HepG2 (cell line): ENCODE results near the gene PRR19. TPM values are rescaled to one million over a fixed set of nuclear protein-coding genes. Genes with fewer than 3 reads are reported as not detected.

Experiments
- AKAP8 ChIP-seq: sonication (generic); formaldehyde crosslinking; IDR thresholded peaks from 2 replicates; pipeline ENCODE4 v1.5.1; 2020; ENCODE audit warnings: mild to moderate bottlenecking, missing genetic modification reagents
- CENPX ChIP-seq: sonication (generic); formaldehyde crosslinking; IDR thresholded peaks from 2 replicates; pipeline ENCODE4 v1.9.0; 2021; ENCODE audit warnings: mild to moderate bottlenecking, missing genetic modification reagents, moderate library complexity
- CREM ChIP-seq, 2 experiments: sonication (generic) in 1 of 2; formaldehyde crosslinking in 1 of 2; IDR thresholded peaks; 2 replicates each; pipeline versions ENCODE4 v1.4.0 to v1.6.1; 2016 to 2020; ENCODE audit warnings: antibody characterized with exemption in 1 of 2, mild to moderate bottlenecking in 1 of 2, missing genetic modification reagents in 1 of 2
- ESRRA ChIP-seq: sonication (generic); formaldehyde crosslinking; IDR thresholded peaks from 2 replicates; pipeline ENCODE4 v1.5.1; 2020; ENCODE audit warnings: mild to moderate bottlenecking, low read depth, missing genetic modification reagents
- IRX3 ChIP-seq: sonication (generic); formaldehyde crosslinking; IDR thresholded peaks from 2 replicates; pipeline ENCODE4 v1.8.1; 2023; ENCODE audit warnings: mild to moderate bottlenecking, low read depth, missing genetic modification reagents, borderline replicate concordance
- JARID2 ChIP-seq: sonication (generic); formaldehyde crosslinking; IDR thresholded peaks from 2 replicates; pipeline ENCODE4 v1.8.1; 2023; ENCODE audit warnings: missing genetic modification reagents, inconsistent platforms; ENCODE audit not compliant: insufficient replicate concordance
- MAFG ChIP-seq: sonication (generic); formaldehyde crosslinking; IDR thresholded peaks from 2 replicates; pipeline ENCODE4 v1.5.1; 2020; ENCODE audit warnings: mild to moderate bottlenecking, missing genetic modification reagents
- NFATC3 ChIP-seq: sonication (generic); formaldehyde crosslinking; IDR thresholded peaks from 2 replicates; pipeline ENCODE4 v1.5.1; 2020; ENCODE audit warnings: mild to moderate bottlenecking, missing genetic modification reagents
- NFYC ChIP-seq: IDR thresholded peaks from 2 replicates; pipeline ENCODE4 v1.6.1; 2016; ENCODE audit warnings: missing genetic modification reagents, missing compliant biosample characterization
- NR1H2 ChIP-seq: sonication (generic); formaldehyde crosslinking; IDR thresholded peaks from 2 replicates; pipeline ENCODE4 v1.8.1; 2022; ENCODE audit warnings: low read depth, missing genetic modification reagents, borderline replicate concordance
- SOX5 ChIP-seq: IDR thresholded peaks from 2 replicates; pipeline ENCODE4 v1.6.1; 2016; ENCODE audit warnings: borderline replicate concordance
- ZNF296 ChIP-seq: sonication (generic); formaldehyde crosslinking; conservative IDR thresholded peaks from 2 replicates; pipeline ENCODE4 v1.5.0; 2020; ENCODE audit warnings: mild to moderate bottlenecking, missing genetic modification reagents
- ZNF33B ChIP-seq: sonication (generic); formaldehyde crosslinking; IDR thresholded peaks from 2 replicates; pipeline ENCODE4 v1.5.1; 2020; ENCODE audit warnings: mild to moderate bottlenecking, missing genetic modification reagents
- ZNF562 ChIP-seq: sonication (generic); formaldehyde crosslinking; IDR thresholded peaks from 2 replicates; pipeline ENCODE4 v1.8.0; 2022; ENCODE audit warnings: missing genetic modification reagents, borderline replicate concordance
- ZNF747 ChIP-seq: sonication (generic); formaldehyde crosslinking; IDR thresholded peaks from 2 replicates; pipeline ENCODE4 v1.8.1; 2023; ENCODE audit warnings: missing genetic modification reagents, mild to moderate bottlenecking, borderline replicate concordance
- ZZZ3 ChIP-seq: sonication (generic); formaldehyde crosslinking; IDR thresholded peaks from 2 replicates; pipeline ENCODE4 v1.4.0; 2020; ENCODE audit warnings: missing genetic modification reagents, mild to moderate bottlenecking, borderline replicate concordance
- polyA plus RNA-seq, 8 experiments: library from polyadenylated mRNA; depleted of rRNA in 3 of 8; stranded (reverse) in 7 of 8; unstranded in 1 of 8; fragments of >200 nt; fragmentation: Illumina TruSeq in 4 of 8; extraction: Trizol in 4 of 8; gene quantifications; 2 replicates each; pipeline versions ENCODE4 v1.2.1 to v1.2.3, GENCODE V29; 2011 to 2016; ENCODE audit warnings: low read depth in 4 of 8, missing spikeins in 1 of 8, mixed read lengths in 1 of 8; ENCODE audit not compliant: insufficient read depth in 1 of 8
- total RNA-seq, 5 experiments: library from RNA; depleted of rRNA; stranded (reverse); fragments of >200 nt; fragmentation: Illumina TruSeq; extraction: Trizol; gene quantifications; 2 replicates each; pipeline ENCODE4 v1.2.3, GENCODE V29; 2016; ENCODE audit warnings: low read depth in 1 of 5
- TF ChIP-seq, protein P1 (sequence below): sonication (generic); formaldehyde crosslinking; IDR thresholded peaks from 2 replicates; pipeline ENCODE4 v1.5.1; 2020; ENCODE audit warnings: mild to moderate bottlenecking, missing genetic modification reagents, borderline replicate concordance
- TF ChIP-seq, protein P2 (sequence below): sonication (generic); formaldehyde crosslinking; IDR thresholded peaks from 2 replicates; pipeline ENCODE4 v1.4.0; 2020; ENCODE audit warnings: missing genetic modification reagents
- TF ChIP-seq, protein P3 (sequence below): IDR thresholded peaks from 2 replicates; pipeline ENCODE4 v1.6.1; 2016
- TF ChIP-seq, protein P4 (sequence below): sonication (generic); formaldehyde crosslinking; conservative IDR thresholded peaks from 2 replicates; pipeline ENCODE4 v1.4.0; 2020; ENCODE audit warnings: missing genetic modification reagents

PRR19 gene
- total and polyA plus RNA-seq, 2 of the 13 experiments (the other 11 are each of a cell fraction or from before 2014, with no cell fraction given) = 0.21 to 0.33 TPM

DNA sequence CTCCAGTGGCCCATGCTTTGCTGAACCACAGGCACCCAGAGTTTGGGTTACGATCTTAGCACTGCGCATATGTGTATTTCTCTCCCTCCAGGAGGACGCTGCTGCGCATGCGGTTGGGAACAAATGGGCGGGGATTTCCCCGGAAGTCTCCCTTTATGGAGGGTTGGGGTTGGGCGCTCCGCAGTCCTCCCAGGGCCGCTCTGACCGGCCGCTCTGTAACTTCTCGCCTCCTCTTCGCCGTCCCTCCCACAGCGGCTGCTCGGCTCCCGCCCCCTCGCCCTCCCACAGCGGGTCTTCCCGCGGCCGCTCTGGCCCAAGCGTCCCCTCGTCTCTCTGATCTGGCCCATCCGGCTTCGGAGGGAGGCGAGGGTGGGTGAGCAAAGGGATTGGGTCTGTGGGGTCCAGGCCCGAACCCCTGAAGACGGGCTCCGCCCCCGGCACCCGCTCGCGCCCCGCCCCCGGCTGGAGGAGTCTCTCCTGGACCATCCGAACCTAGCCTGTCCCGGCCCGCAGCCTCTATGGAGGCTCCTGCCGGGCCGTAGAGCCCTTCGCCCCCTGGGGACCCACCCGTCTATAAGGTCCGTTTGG, 23.5 kb downstream of the PRR19 start, which contains the start of gene MEGF8 (continued):
- TF ChIP-seq AKAP8 (CRISPR knock-in tag) = 0 out of 2 replicates have a peak, but pooled peaks have one; percentile 60
- no peak for TF ChIP-seq ZNF562 (CRISPR knock-in tag)
- no peak; the same call in 1 of the 2 replicates for TF ChIP-seq CREM (IDR thresholded peaks at IDR 0.05)
- no peak for TF ChIP-seq CREM (CRISPR knock-in tag; IDR thresholded peaks at IDR 0.05)
- TF ChIP-seq JARID2 (CRISPR knock-in tag) = peak; percentile 49
- peak; percentile 46 for TF ChIP-seq NFYC (CRISPR knock-in tag)
- no peak for TF ChIP-seq NR1H2 (CRISPR knock-in tag)
- TF ChIP-seq, protein P1, sequence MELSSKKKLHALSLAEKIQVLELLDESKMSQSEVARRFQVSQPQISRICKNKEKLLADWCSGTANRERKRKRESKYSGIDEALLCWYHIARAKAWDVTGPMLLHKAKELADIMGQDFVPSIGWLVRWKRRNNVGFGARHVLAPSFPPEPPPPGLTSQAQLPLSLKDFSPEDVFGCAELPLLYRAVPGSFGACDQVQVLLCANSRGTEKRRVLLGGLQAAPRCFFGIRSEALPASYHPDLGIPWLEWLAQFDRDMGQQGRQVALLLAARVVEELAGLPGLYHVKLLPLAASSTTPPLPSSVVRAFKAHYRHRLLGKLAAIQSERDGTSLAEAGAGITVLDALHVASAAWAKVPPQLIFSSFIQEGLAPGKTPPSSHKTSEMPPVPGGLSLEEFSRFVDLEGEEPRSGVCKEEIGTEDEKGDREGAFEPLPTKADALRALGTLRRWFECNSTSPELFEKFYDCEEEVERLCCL = no peak
- TF ChIP-seq ZNF747 (CRISPR knock-in tag) = peak; percentile 51; the same call in 1 of the 2 replicates
- TF ChIP-seq, protein P2, sequence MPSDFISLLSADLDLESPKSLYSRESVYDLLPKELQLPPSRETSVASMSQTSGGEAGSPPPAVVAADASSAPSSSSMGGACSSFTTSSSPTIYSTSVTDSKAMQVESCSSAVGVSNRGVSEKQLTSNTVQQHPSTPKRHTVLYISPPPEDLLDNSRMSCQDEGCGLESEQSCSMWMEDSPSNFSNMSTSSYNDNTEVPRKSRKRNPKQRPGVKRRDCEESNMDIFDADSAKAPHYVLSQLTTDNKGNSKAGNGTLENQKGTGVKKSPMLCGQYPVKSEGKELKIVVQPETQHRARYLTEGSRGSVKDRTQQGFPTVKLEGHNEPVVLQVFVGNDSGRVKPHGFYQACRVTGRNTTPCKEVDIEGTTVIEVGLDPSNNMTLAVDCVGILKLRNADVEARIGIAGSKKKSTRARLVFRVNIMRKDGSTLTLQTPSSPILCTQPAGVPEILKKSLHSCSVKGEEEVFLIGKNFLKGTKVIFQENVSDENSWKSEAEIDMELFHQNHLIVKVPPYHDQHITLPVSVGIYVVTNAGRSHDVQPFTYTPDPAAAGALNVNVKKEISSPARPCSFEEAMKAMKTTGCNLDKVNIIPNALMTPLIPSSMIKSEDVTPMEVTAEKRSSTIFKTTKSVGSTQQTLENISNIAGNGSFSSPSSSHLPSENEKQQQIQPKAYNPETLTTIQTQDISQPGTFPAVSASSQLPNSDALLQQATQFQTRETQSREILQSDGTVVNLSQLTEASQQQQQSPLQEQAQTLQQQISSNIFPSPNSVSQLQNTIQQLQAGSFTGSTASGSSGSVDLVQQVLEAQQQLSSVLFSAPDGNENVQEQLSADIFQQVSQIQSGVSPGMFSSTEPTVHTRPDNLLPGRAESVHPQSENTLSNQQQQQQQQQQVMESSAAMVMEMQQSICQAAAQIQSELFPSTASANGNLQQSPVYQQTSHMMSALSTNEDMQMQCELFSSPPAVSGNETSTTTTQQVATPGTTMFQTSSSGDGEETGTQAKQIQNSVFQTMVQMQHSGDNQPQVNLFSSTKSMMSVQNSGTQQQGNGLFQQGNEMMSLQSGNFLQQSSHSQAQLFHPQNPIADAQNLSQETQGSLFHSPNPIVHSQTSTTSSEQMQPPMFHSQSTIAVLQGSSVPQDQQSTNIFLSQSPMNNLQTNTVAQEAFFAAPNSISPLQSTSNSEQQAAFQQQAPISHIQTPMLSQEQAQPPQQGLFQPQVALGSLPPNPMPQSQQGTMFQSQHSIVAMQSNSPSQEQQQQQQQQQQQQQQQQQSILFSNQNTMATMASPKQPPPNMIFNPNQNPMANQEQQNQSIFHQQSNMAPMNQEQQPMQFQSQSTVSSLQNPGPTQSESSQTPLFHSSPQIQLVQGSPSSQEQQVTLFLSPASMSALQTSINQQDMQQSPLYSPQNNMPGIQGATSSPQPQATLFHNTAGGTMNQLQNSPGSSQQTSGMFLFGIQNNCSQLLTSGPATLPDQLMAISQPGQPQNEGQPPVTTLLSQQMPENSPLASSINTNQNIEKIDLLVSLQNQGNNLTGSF (CRISPR knock-in tag) = 0 out of 2 replicates have a peak, but pooled peaks have one; percentile 10
- TF ChIP-seq CENPX = no peak
- TF ChIP-seq ZNF296 (CRISPR knock-in tag) = no peak
- no peak for TF ChIP-seq ZNF33B
- TF ChIP-seq, protein P3, sequence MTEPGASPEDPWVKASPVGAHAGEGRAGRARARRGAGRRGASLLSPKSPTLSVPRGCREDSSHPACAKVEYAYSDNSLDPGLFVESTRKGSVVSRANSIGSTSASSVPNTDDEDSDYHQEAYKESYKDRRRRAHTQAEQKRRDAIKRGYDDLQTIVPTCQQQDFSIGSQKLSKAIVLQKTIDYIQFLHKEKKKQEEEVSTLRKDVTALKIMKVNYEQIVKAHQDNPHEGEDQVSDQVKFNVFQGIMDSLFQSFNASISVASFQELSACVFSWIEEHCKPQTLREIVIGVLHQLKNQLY (CRISPR knock-in tag) = no peak
- TF ChIP-seq SOX5 (CRISPR knock-in tag) = no peak; the same call in 1 of the 2 replicates
- no peak for TF ChIP-seq MAFG (CRISPR knock-in tag)
- no peak for TF ChIP-seq NFATC3 (CRISPR knock-in tag)
- TF ChIP-seq ZZZ3 = peak; percentile 65; the same call in 1 of the 2 replicates
- 0 out of 2 replicates have a peak, but pooled peaks have one; percentile 40 for TF ChIP-seq ESRRA
- TF ChIP-seq IRX3 (CRISPR knock-in tag) = no peak
- TF ChIP-seq, protein P4, sequence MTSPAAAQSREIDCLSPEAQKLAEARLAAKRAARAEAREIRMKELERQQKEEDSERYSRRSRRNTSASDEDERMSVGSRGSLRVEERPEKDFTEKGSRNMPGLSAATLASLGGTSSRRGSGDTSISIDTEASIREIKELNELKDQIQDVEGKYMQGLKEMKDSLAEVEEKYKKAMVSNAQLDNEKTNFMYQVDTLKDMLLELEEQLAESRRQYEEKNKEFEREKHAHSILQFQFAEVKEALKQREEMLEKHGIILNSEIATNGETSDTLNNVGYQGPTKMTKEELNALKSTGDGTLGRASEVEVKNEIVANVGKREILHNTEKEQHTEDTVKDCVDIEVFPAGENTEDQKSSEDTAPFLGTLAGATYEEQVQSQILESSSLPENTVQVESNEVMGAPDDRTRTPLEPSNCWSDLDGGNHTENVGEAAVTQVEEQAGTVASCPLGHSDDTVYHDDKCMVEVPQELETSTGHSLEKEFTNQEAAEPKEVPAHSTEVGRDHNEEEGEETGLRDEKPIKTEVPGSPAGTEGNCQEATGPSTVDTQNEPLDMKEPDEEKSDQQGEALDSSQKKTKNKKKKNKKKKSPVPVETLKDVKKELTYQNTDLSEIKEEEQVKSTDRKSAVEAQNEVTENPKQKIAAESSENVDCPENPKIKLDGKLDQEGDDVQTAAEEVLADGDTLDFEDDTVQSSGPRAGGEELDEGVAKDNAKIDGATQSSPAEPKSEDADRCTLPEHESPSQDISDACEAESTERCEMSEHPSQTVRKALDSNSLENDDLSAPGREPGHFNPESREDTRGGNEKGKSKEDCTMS (CRISPR knock-in tag) = no peak
